Choroid plexus epithelial cell (primary cell): ENCODE results near the gene PGP.

Experiments
- DNase-seq: peaks from one replicate; pipeline ENCODE4 v3.0.0-alpha.2; 2010; ENCODE audit warnings: low read depth
- H3K4me3 ChIP-seq: 2 replicates; pipeline ENCODE4 v1.5.1; 2011; ENCODE audit warnings: low read depth, mild to moderate bottlenecking, control low read depth, low read length, moderate library complexity
- TF ChIP-seq, protein P1 (sequence below): conservative IDR thresholded peaks from 2 replicates; pipeline ENCODE4 v1.5.1; 2011; ENCODE audit warnings: low read depth, mild to moderate bottlenecking, control low read depth, inconsistent platforms, low read length, moderate library complexity

PGP gene

DNA sequence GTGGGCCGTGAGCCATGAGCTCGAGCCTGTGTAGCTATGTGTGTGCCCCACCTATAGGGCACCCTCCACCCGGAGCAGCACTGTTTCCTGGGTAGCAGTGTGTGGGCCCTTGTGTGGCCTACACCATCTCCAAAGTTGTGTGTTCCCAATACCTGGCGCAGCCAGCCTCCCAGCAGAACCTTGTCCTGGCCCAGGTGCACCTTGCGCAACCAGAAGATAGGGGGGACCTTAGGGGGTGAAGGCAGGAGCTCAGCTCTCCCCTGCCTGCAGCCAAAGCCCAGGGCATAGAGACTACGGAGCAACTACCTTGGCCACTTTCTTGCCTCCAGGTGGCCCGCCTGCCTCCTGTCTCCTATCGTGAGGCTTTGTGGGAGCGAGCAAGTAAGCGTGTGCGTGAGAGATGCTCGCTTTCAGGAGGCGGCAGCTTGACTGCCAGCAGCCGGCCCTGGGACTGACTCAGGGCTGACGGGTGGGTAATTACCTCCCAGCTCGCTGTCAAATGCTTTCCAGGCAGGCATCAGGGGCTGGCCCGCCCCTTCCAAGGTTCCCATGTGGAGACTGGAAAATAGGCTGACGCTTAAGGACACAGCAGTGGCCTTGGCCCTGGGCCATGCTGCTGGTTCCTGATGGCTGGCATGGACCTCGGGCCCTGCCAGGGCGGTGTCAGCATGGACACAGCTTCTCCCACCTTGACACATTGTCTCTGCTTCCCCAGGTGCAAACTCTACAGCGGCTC lies 40.1 kb downstream of the PGP start:
- no peak overlapping the region for H3K4me3 ChIP-seq
- DNase-seq: no peak
- TF ChIP-seq, protein P1, sequence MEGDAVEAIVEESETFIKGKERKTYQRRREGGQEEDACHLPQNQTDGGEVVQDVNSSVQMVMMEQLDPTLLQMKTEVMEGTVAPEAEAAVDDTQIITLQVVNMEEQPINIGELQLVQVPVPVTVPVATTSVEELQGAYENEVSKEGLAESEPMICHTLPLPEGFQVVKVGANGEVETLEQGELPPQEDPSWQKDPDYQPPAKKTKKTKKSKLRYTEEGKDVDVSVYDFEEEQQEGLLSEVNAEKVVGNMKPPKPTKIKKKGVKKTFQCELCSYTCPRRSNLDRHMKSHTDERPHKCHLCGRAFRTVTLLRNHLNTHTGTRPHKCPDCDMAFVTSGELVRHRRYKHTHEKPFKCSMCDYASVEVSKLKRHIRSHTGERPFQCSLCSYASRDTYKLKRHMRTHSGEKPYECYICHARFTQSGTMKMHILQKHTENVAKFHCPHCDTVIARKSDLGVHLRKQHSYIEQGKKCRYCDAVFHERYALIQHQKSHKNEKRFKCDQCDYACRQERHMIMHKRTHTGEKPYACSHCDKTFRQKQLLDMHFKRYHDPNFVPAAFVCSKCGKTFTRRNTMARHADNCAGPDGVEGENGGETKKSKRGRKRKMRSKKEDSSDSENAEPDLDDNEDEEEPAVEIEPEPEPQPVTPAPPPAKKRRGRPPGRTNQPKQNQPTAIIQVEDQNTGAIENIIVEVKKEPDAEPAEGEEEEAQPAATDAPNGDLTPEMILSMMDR: no peak

DNA sequence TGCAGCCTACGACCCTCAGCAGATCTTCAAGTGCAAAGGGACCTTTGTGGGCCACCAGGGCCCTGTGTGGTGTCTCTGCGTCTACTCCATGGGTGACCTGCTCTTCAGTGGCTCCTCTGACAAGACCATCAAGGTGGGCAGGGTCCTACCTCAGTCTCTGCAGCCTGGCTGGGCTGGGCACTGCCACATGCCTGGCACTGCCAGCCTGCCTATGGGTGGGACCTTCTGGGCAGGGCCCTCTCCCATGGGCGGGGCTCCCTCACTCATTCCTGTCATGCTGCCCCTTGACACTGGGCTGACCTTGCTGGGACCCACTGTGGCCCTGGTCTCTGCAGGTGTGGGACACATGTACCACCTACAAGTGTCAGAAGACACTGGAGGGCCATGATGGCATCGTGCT lies 40.7 kb downstream of the PGP start:
- no peak overlapping the region for H3K4me3 ChIP-seq
- TF ChIP-seq, protein P1: no peak
- no peak for DNase-seq

DNA sequence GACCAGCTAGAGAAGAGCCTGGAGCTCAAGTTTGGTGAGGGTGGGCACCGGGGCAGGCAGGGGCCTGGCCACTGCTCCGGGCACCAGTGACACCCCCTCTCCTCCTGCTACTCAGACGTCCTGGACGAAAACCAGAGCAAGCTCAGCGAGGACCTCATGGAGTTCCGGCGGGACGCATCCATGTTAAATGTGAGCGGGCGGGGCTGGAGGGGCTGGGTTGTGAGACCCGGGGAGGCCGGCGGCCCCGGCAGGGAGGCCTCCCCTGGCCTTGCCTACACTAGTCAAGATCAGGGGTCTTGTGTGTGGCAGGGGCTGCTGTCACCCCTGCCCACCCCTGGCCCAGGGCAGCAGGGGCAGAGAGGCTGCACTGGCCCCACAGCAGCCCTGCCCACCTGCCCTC lies 41.3 kb downstream of the PGP start:
- DNase-seq: no peak
- H3K4me3 ChIP-seq: no peak overlapping the region
- TF ChIP-seq, protein P1: no peak

DNA sequence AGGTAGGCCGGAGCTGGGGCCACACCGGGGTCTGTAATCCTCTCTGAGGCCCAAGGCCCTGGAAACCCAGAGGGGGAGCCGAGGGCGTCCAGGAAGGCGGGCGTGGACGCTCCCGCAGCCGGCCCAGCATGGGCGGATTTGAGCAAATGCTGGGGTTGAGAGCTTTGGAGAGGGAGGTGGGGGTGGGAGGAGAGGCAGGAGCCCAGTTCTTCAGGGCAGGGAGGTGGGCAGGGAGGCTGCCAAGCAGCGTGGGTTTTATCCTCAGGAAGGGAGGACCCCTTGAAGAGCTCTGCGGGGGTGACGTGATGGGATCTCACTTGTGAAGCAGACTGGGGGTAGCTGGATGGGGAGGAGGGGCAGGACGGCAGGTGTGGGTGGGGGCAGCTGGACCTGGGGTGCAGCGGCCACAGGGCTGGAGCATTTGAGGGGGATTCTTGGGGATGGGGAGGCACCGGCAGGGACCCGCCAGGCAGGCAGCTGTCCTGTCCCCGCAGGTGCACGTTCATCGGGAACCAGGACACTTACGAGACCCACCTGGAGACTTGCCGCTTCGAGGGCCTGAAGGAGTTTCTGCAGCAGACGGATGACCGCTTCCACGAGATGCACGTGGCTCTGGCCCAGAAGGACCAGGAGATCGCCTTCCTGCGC lies 41.8 kb downstream of the PGP start:
- TF ChIP-seq, protein P1: no peak
- no peak overlapping the region for H3K4me3 ChIP-seq
- no peak for DNase-seq

DNA sequence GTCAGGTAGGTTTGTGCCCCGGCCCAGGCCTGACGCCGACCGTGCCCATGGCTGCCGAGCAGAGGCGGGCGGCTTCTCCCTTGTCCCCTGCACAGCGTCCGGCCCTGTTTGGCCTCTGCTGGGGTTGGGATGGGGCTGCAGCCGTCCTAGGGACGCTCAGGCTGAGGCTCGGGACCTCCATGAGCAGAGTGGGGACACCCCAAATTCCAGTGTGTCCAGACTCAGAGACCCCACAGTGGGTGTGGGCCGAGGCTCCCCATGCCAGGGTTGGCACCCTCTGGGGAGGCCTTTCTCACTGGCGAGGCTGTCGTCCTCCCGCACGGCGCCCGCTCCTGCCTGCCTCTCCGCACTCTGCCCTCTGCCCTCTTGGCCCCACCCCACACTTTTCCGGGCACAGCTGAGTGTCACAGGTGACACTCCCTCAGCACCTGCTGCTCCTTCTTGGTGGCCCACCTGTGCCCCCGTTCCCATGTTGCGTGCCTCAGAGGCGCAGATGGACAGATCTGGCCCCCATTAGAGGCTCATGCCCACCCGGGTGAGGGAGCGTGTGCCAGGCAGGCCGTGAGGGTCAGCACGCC lies 43.0 kb downstream of the PGP start:
- H3K4me3 ChIP-seq: no peak overlapping the region
- TF ChIP-seq, protein P1: no peak
- DNase-seq: no peak

DNA sequence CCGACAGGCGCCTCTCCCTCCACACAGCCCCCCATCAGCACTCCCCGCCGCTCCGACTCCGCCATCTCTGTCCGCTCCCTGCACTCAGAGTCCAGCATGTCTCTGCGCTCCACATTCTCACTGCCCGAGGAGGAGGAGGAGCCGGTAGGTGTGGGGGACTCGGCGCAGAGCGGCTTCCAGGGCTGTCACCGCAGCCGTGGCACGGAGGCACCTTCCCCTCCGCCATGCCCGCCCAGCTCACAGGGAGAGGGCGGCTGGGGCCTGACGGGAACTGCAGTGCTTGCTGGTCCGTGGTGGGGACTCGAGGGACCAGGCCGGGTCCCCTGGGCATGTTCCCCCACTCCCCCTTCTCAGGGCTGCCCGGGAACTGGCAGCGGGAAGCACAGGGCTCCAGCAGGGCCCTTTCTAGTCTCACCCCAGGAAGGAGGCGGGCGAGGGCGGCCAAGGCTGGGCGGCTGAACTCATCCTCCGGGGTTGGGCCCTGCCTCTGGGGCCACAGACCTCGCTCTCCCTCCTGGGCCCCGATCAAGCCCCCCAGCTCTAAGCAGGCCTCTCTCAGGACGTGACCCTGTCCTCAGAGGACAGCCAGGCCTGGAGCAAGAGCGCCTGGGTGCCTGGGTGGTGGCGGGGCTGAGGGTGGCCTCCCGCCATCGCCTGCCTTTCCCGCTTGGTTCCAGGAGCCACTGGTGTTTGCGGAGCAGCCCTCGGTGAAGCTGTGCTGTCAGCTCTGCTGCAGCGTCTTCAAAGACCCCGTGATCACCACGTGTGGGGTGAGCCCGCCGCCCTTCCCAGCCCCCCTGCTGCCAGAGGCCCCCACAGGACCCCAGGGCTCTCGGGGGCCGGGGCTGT lies 43.8 kb downstream of the PGP start:
- no peak overlapping the region for H3K4me3 ChIP-seq
- TF ChIP-seq, protein P1: no peak
- no peak for DNase-seq
